ENCODE results near the gene BICC1. TPM values are rescaled to one million over a fixed set of nuclear protein-coding genes. Genes with fewer than 3 reads are reported as not detected.

BICC1 gene
- total and polyA plus RNA-seq, 2 of the 8 experiments (the other 6 are each of a cell fraction or from before 2014, with no cell fraction given) = 0.20 to 0.73 TPM

GRCh38 chr10:58648131-58648530, 135.5 kb downstream of the BICC1 start:
- H3K4me2 ChIP-seq (ENCODE audit: insufficient read depth in 1 of 2, low read depth in 2 of 2, low read length in 2 of 2) = no peak overlapping the region
- no peak overlapping the region for H3K4me3 ChIP-seq (ENCODE audit: extremely low read depth in 1 of 4, insufficient read depth in 2 of 4, low read depth in 3 of 4, low read length in 4 of 4)
- H3K79me1 ChIP-seq (ENCODE audit: low read depth, low read length) = no peaks in the 10 kb centered on the region
- DNase-seq (ENCODE audit: low read depth in 1 of 2, low spot score in 2 of 2) = no peak
- no peak overlapping the region for H4K91ac ChIP-seq (replicated peaks; ENCODE audit: insufficient read length, low read length)
- no peak overlapping the region for H2AFZ ChIP-seq (ENCODE audit: low read length)
- no peaks in the 10 kb centered on the region for H4K20me1 ChIP-seq (replicated peaks in 1 of 2; ENCODE audit: control insufficient read depth in 1 of 2, insufficient read depth in 2 of 2, low read length in 2 of 2)
- POLR2A ChIA-PET (ENCODE audit: partially characterized antibody) = no interaction called here
- H3K56ac ChIP-seq (replicated peaks; ENCODE audit: insufficient read length, low read depth, low read length) = no peak overlapping the region
- no peak overlapping the region for H3K14ac ChIP-seq (ENCODE audit: insufficient read length)
- no peaks in the 10 kb centered on the region for H3K4me1 ChIP-seq (replicated peaks in 1 of 4; ENCODE audit: control insufficient read depth in 3 of 4, insufficient read depth in 4 of 4, low read length in 3 of 4)
- H3K9ac ChIP-seq (replicated peaks in 1 of 4; ENCODE audit: extremely low read depth in 1 of 4, low read depth in 3 of 4, low read length in 3 of 4) = no peak overlapping the region
- no peak overlapping the region for H3K27ac ChIP-seq (ENCODE audit: low read depth, low read length)
- no peak overlapping the region for H2BK20ac ChIP-seq (ENCODE audit: low read length)
- H4K5ac ChIP-seq (ENCODE audit: insufficient read length, low read depth, low read length) = no peak overlapping the region
- TF ChIP-seq CHD1 (IDR thresholded peaks at IDR 0.05; ENCODE audit: low read depth, low read length) = no peak
- H3K23me2 ChIP-seq (ENCODE audit: low read depth, low read length) = no peaks in the 10 kb centered on the region
- no peak overlapping the region for H3K4ac ChIP-seq (replicated peaks; ENCODE audit: insufficient read length, low read depth, low read length)
- FAIRE-seq = no peak
- H2BK12ac ChIP-seq (ENCODE audit: low read depth, low read length) = no peak overlapping the region
- CTCF ChIA-PET (ENCODE audit: partially characterized antibody) = interaction anchor here (0.6 kb wide), 1 partner anchor 620 kb away, joined by 3 read pairs; no protein-coding TSS in a partner anchor
- no peak overlapping the region for H3K23ac ChIP-seq (ENCODE audit: insufficient read length)
- no peaks in the 10 kb centered on the region for H3K36me3 ChIP-seq (ENCODE audit: control insufficient read depth in 2 of 4, insufficient read depth in 4 of 4, low read length in 3 of 4)
- 84% methylated on average over 3 of the region's 3 CpGs; no CpG with 5 or more reads in 1 of the 2 experiments for WGBS, 2 experiments (ENCODE audit: extremely low coverage in 1 of 2, insufficient coverage in 1 of 2, insufficient read length in 1 of 2, insufficient replicate concordance in 2 of 2, low coverage in 1 of 2, low lambda C conversion rate in 2 of 2, missing lambda C conversion rate in 1 of 2)
- no peak overlapping the region for H2AK5ac ChIP-seq (ENCODE audit: low read depth, low read length)
- no peaks in the 10 kb centered on the region for H3K9me3 ChIP-seq (ENCODE audit: insufficient read depth in 2 of 2, low read depth in 1 of 2, low read length in 1 of 2)
- H4K8ac ChIP-seq (ENCODE audit: extremely low read depth, insufficient read depth, low read length) = no peak overlapping the region
- H2BK15ac ChIP-seq (ENCODE audit: low read length) = no peak overlapping the region
- H3K79me2 ChIP-seq (ENCODE audit: control insufficient read depth in 1 of 2, insufficient read depth in 2 of 2, low read length in 2 of 2) = no peaks in the 10 kb centered on the region
- no peak overlapping the region for H2BK5ac ChIP-seq (ENCODE audit: low read depth, low read length)
- no peak overlapping the region for H3K18ac ChIP-seq (ENCODE audit: extremely low read depth, low read length)
- no peaks in the 10 kb centered on the region for H3K27me3 ChIP-seq (replicated peaks in 1 of 4; ENCODE audit: control insufficient read depth in 3 of 4, extremely low read depth in 1 of 4, insufficient read depth in 3 of 4, low read length in 3 of 4)
- H2BK120ac ChIP-seq (replicated peaks; ENCODE audit: low read depth, low read length) = no peak overlapping the region
